Mucosa of descending colon (tissue), 3 donors: ENCODE measurements around the gene LIPA. TPM values are rescaled to one million over a fixed set of nuclear protein-coding genes. Genes with fewer than 3 reads are reported as not detected.
A peak's percentile ranks its signal among the peaks of the same experiment; 100 is the strongest.

Source experiments
- ATAC-seq: fragments of 200-7000 bp; cut with Tn5 transposase; one replicate; pipeline ENCODE4 v1.9.1; 2020; ENCODE audit warnings: mild to moderate bottlenecking, moderate library complexity
- DNase-seq, 3 donors: peaks; one replicate each; pipeline ENCODE4 v3.0.0-alpha.2; 2020
- H3K36me3 ChIP-seq: fragments of 200-600 bp; one replicate; pipeline ENCODE4 v1.8.0; 2021; ENCODE audit warnings: low read depth, mild to moderate bottlenecking
- H3K4me1 ChIP-seq: fragments of 200-600 bp; one replicate; pipeline ENCODE4 v1.8.0; 2021; ENCODE audit warnings: low read depth, mild to moderate bottlenecking
- H3K4me3 ChIP-seq: fragments of 200-600 bp; one replicate; pipeline ENCODE4 v1.8.0; 2021; ENCODE audit warnings: mild to moderate bottlenecking
- H3K9me3 ChIP-seq: fragments of 200-600 bp; one replicate; pipeline ENCODE4 v1.8.0; 2021; ENCODE audit warnings: mild to moderate bottlenecking
- intact Hi-C, 2 donors: fragments of 100-400 bp; cut with DNase I in 1 of 2; cut with micrococcal nuclease in 1 of 2; formaldehyde crosslinking; loops; one replicate each; pipeline versions ENCODE4 v1.11.0 to v1.11.1; 2022; cut with DNase I, micrococcal nuclease
- total RNA-seq, 3 donors: library from RNA; stranded (reverse); fragmentation: NEBNext Ultra II Directional in 2 of 3; extraction: Animal tissue kit (Norgen Biotek cat#: 25700) in 2 of 3; gene quantifications; one replicate each; pipeline versions ENCODE4 v1.2.1 to v1.2.4, GENCODE V29; 2021 to 2023
- TF ChIP-seq, protein P1 (sequence below): fragments of 200-600 bp; IDR thresholded peaks from one replicate; pipeline ENCODE4 v1.8.0; 2022; ENCODE audit warnings: antibody characterized with exemption, mild to moderate bottlenecking
- donor health status: DM: no; HTN: no; CAD: no; lungs with moderate emphysema.
- donor health status: DM: no; HTN: no; CAD: no.
- donor health status: DM: no; HTN: yes; CAD: no.

The LIPA gene
- total RNA-seq, 3 donors from 2014 or later: 20.6 to 34.5 (median 29.6) TPM

- intact Hi-C loops: no loop called here
- TF ChIP-seq, protein P1, sequence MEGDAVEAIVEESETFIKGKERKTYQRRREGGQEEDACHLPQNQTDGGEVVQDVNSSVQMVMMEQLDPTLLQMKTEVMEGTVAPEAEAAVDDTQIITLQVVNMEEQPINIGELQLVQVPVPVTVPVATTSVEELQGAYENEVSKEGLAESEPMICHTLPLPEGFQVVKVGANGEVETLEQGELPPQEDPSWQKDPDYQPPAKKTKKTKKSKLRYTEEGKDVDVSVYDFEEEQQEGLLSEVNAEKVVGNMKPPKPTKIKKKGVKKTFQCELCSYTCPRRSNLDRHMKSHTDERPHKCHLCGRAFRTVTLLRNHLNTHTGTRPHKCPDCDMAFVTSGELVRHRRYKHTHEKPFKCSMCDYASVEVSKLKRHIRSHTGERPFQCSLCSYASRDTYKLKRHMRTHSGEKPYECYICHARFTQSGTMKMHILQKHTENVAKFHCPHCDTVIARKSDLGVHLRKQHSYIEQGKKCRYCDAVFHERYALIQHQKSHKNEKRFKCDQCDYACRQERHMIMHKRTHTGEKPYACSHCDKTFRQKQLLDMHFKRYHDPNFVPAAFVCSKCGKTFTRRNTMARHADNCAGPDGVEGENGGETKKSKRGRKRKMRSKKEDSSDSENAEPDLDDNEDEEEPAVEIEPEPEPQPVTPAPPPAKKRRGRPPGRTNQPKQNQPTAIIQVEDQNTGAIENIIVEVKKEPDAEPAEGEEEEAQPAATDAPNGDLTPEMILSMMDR: no peak
- Histone ChIP-seq H3K9me3 (no peaks in the 10 kb centered on the region), H3K4me3 (no peak overlapping the region), H3K4me1 (no peaks in the 10 kb centered on the region), H3K36me3 (no peaks in the 10 kb centered on the region)
- DNase-seq (peak in 1 of 3 donors; percentile 40), ATAC-seq (peak; percentile 77)
These were observed 26.5 kb upstream of the LIPA start for GRCh38 chr10:89278034-89278535.

- ATAC-seq (no peak), DNase-seq (no peak)
- intact Hi-C loops: no loop called here
- no peak overlapping the region for H3K4me3 ChIP-seq
- H3K36me3 ChIP-seq: no peaks in the 10 kb centered on the region
- H3K9me3 ChIP-seq: no peaks in the 10 kb centered on the region
- no peaks in the 10 kb centered on the region for H3K4me1 ChIP-seq
- TF ChIP-seq, protein P1: no peak
These were observed 23.8 kb upstream of the LIPA start for GRCh38 chr10:89275383-89275782.

GRCh38 chr10:89274928-89275327, 23.4 kb upstream of the LIPA start:
- intact Hi-C loops: no loop called here
- no peaks in the 10 kb centered on the region for H3K4me1 ChIP-seq
- ATAC-seq (no peak), DNase-seq (no peak)
- H3K4me3 ChIP-seq: no peak overlapping the region
- no peaks in the 10 kb centered on the region for H3K9me3 ChIP-seq
- H3K36me3 ChIP-seq: no peaks in the 10 kb centered on the region
- TF ChIP-seq, protein P1: no peak

- Histone ChIP-seq H3K4me1 (no peaks in the 10 kb centered on the region), H3K4me3 (no peak overlapping the region), H3K36me3 (no peaks in the 10 kb centered on the region), H3K9me3 (no peaks in the 10 kb centered on the region)
- DNase-seq: no peak
- peak; percentile 76 for ATAC-seq
- intact Hi-C loops: no loop called here
- TF ChIP-seq, protein P1: no peak
These were observed 22.1 kb upstream of the LIPA start for GRCh38 chr10:89273680-89274079.

DNA sequence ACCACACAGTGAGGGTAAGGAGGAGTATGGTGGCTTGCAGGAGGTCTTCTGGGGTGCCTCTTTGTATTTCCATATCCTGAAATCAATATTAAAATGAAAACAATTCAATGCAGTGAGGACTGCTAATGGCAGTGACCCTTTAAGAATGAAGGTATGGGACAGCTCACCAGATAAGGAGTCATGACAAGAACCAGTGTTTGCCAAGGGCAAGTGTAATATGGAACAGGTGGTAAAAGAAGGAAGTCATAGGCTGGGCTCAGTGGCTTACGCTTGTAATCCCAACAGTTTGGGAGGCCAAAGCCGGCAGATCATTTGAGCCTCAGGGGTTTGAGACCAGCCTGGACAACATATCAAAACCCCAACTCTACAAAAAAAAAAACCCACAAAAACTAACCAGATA, 20.0 kb upstream of the LIPA start:
- DNase-seq: no peak
- Histone ChIP-seq H3K9me3 (no peaks in the 10 kb centered on the region), H3K4me3 (no peak overlapping the region), H3K36me3 (no peaks in the 10 kb centered on the region), H3K4me1 (no peaks in the 10 kb centered on the region)
- peak; percentile 43 for ATAC-seq
- TF ChIP-seq, protein P1: no peak
- intact Hi-C loops: no loop called here

DNA sequence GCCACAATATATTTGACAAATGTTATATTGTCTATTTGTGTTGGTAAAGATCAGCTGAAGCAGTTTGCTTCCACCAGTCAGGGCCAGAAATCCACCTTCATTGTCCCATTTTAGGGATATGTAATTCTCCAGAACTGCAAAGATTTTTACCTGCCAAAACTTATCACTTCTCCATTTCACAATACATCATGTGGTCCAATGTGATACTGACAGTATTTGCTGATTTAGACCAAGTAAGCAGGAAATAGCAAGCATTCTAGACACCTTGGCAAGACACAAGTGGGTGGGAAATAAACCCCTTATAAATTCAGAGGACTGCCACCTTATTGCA, 18.5 kb upstream of the LIPA start:
- H3K9me3 ChIP-seq: no peaks in the 10 kb centered on the region
- TF ChIP-seq, protein P1: no peak
- H3K36me3 ChIP-seq: no peaks in the 10 kb centered on the region
- intact Hi-C loops: no loop called here
- H3K4me3 ChIP-seq: no peak overlapping the region
- no peak for DNase-seq
- no peaks in the 10 kb centered on the region for H3K4me1 ChIP-seq
- ATAC-seq: no peak
